A549 (cell line): ENCODE measurements around the gene NDC80. TPM values are rescaled to one million over a fixed set of nuclear protein-coding genes. Genes with fewer than 3 reads are reported as not detected.

Experiments used
- ATAC-seq, 2 experiments: fragments of 200-7000 bp in 1 of 2; fragments of >200 bp in 1 of 2; cut with Nextera tagmentation in 1 of 2; cut with Tn5 transposase in 1 of 2; 3 replicates each; pipeline versions ENCODE4 v1.8.0 to v1.9.1; 2018 to 2020; ENCODE audit warnings: mild to moderate bottlenecking in 1 of 2, moderate library complexity in 1 of 2
- CTCF ChIA-PET: fragments of 300-600 bp; sonication (Branson Sonifier 250); formaldehyde crosslinking; extraction: SDS; loops from one replicate; lab custom pipeline; 2021; ENCODE audit warnings: antibody characterized with exemption, inconsistent platforms; lab: Yijun Ruan, JAX
- POLR2A ChIA-PET: fragments of 350-600 bp; formaldehyde crosslinking; extraction: SDS; loops from one replicate; lab custom pipeline; 2021; ENCODE audit warnings: antibody characterized with exemption, inconsistent platforms; lab: Yijun Ruan, JAX
- DNase-seq, 2 experiments: peaks; one replicate each; pipeline versions ENCODE4 v3.0.0 to v3.0.0-alpha.2; 2011 to 2016; ENCODE audit warnings: low read depth in 1 of 2, low spot score in 1 of 2
- FAIRE-seq: peaks from 2 replicates; lab custom pipeline; 2011; peaks lifted over from hg19 to GRCh38; lab: Jason Lieb, UNC
- H3K27ac ChIP-seq, 2 experiments: fragments of >200 bp; sonication (Bioruptor Twin); formaldehyde crosslinking; 3 replicates each; pipeline ENCODE4 v1.5.1; 2016 to 2017
- H3K4me1 ChIP-seq: fragments of >200 bp; sonication (Bioruptor Twin); formaldehyde crosslinking; 3 replicates; pipeline ENCODE4 v1.6.1; 2016
- H3K4me2 ChIP-seq: fragments of >200 bp; sonication (Bioruptor Twin); formaldehyde crosslinking; 3 replicates; pipeline ENCODE4 v1.6.1; 2016
- H3K4me3 ChIP-seq: fragments of >200 bp; sonication (Bioruptor Twin); formaldehyde crosslinking; 3 replicates; pipeline ENCODE4 v1.5.1; 2016
- H3K9me3 ChIP-seq: fragments of >200 bp; sonication (Bioruptor Twin); formaldehyde crosslinking; 3 replicates; pipeline ENCODE4 v1.6.1; 2016
- CBX2 ChIP-seq: fragments of 200-600 bp; sonication (generic); IDR thresholded peaks from 2 replicates; pipeline ENCODE4 v1.6.1; 2016; ENCODE audit warnings: low read depth, mild to moderate bottlenecking, borderline replicate concordance
- CHD4 ChIP-seq: fragments of 200-600 bp; sonication (generic); IDR thresholded peaks from 2 replicates; pipeline ENCODE4 v1.6.1; 2016; ENCODE audit warnings: antibody characterized with exemption, mild to moderate bottlenecking, borderline replicate concordance
- EHF ChIP-seq: fragments of 250-450 bp; sonication (Bioruptor Pico); IDR thresholded peaks from 2 replicates; pipeline ENCODE4 v1.5.0; 2020; ENCODE audit warnings: mild to moderate bottlenecking
- FOSL2 ChIP-seq, 2 experiments: fragments of 450-650 bp in 1 of 2; fragments of >200 bp in 1 of 2; sonication (Bioruptor Twin) in 1 of 2; formaldehyde crosslinking; IDR thresholded peaks; 2 replicates each; pipeline versions ENCODE4 v1.5.0 to v1.6.1; 2016 to 2020; ENCODE audit warnings: mild to moderate bottlenecking in 1 of 2, moderate library complexity in 1 of 2
- FOXS1 ChIP-seq: fragments of 250-450 bp; sonication (Bioruptor Pico); IDR thresholded peaks from 2 replicates; pipeline ENCODE4 v1.5.0; 2020; ENCODE audit warnings: mild to moderate bottlenecking, moderate library complexity
- GATA3 ChIP-seq: IDR thresholded peaks from 2 replicates; pipeline ENCODE4 v1.6.1; 2012; ENCODE audit warnings: borderline replicate concordance
- HOXA7 ChIP-seq: fragments of 250-450 bp; sonication (Bioruptor Pico); IDR thresholded peaks from 2 replicates; pipeline ENCODE4 v1.5.0; 2020; ENCODE audit warnings: mild to moderate bottlenecking, moderate library complexity
- HOXB13 ChIP-seq: fragments of 250-450 bp; sonication (Bioruptor Pico); IDR thresholded peaks from 2 replicates; pipeline ENCODE4 v1.5.0; 2020; ENCODE audit warnings: low read depth, mild to moderate bottlenecking, moderate library complexity
- MAZ ChIP-seq: fragments of 150-350 bp; IDR thresholded peaks from 2 replicates; pipeline ENCODE4 v1.6.1; 2014; ENCODE audit warnings: antibody characterized with exemption, low read depth, low read length, borderline replicate concordance
- NFE2L2 ChIP-seq: fragments of 150-350 bp; conservative IDR thresholded peaks from 2 replicates; pipeline ENCODE4 v1.6.1; 2014; ENCODE audit warnings: low read length
- PHF8 ChIP-seq: fragments of 200-600 bp; sonication (generic); IDR thresholded peaks from 2 replicates; pipeline ENCODE4 v1.6.1; 2016; ENCODE audit warnings: low read depth, mild to moderate bottlenecking, antibody characterized with exemption, moderate library complexity, borderline replicate concordance
- POLR2A ChIP-seq: IDR thresholded peaks from 2 replicates; pipeline ENCODE4 v1.6.1; 2012; ENCODE audit warnings: mild to moderate bottlenecking, low read length
- POLR2AphosphoS2 ChIP-seq: conservative IDR thresholded peaks from 2 replicates; pipeline ENCODE4 v1.6.1; 2012; ENCODE audit warnings: low read length, improper control_type of control experiment, inconsistent platforms
- RFX5 ChIP-seq: fragments of 450-650 bp; IDR thresholded peaks from 2 replicates; pipeline ENCODE4 v1.7.1; 2014; ENCODE audit warnings: antibody characterized with exemption, mild to moderate bottlenecking, moderate library complexity
- SREBF2 ChIP-seq: fragments of 450-650 bp; IDR thresholded peaks from 2 replicates; pipeline ENCODE4 v1.6.1; 2014; ENCODE audit warnings: mild to moderate bottlenecking, moderate library complexity
- ZC3H11A ChIP-seq: fragments of 450-650 bp; IDR thresholded peaks from 2 replicates; pipeline ENCODE4 v1.6.1; 2014; ENCODE audit warnings: antibody characterized with exemption, mild to moderate bottlenecking
- ZSCAN20 ChIP-seq: fragments of 250-450 bp; sonication (Bioruptor Pico); IDR thresholded peaks from 2 replicates; pipeline ENCODE4 v1.8.0; 2022; ENCODE audit warnings: mild to moderate bottlenecking, moderate library complexity
- WGBS: methylation state at CpG from one replicate; pipeline ENCODE4 v1.1.6; 2017; ENCODE audit errors: missing lambda C conversion rate; 5-methylcytosine and 5-hydroxymethylcytosine counted together
- polyA plus RNA-seq, 4 experiments: library from polyadenylated mRNA; depleted of rRNA in 3 of 4; stranded (reverse); fragments of >200 nt; fragmentation: RNase III in 1 of 4; extraction: RNeasy Plus Mini Kit Qiagen cat#74134 plus additional on column Dnase treatment in 1 of 4; gene quantifications; 2 replicates in 3 of 4; 3 replicates in 1 of 4; pipeline ENCODE4 v1.2.3, GENCODE V29; 2011 to 2017
- TF ChIP-seq, protein P1 (sequence below): fragments of >200 bp; sonication (Bioruptor Twin); formaldehyde crosslinking; IDR thresholded peaks from 3 replicates; pipeline ENCODE4 v1.5.1; 2016
- TF ChIP-seq, protein P2 (sequence below): fragments of 250-450 bp; sonication (Bioruptor Pico); IDR thresholded peaks from 2 replicates; pipeline ENCODE4 v1.5.0; 2020; ENCODE audit warnings: low read depth, mild to moderate bottlenecking, moderate library complexity
- TF ChIP-seq, protein P3 (sequence below): fragments of >200 bp; sonication (Bioruptor Twin); formaldehyde crosslinking; IDR thresholded peaks from 2 replicates; pipeline ENCODE4 v1.6.1; 2016

Gene NDC80
- polyA plus RNA-seq, 2 of the 4 experiments (the other 2 are of a cell fraction) = 11.1 to 20.2 TPM

DNA sequence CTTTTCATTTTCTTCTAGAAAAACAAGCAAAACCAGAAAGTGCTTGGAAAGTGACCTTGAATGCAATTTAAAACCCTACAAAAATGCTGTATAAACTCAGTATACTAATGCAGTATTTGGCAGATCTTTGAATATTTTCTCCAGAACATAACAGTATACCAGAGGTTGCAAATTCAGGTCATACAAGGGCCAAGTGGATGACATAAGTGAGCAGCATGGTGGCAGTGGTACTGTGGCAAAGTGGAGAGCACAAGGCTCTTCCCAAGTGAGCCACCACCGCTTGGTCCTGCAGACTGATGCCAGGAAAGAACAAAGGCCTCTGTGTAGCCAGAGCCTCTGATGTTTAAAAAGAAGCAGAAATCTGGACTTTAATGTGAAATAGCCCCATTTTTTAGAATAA, 33.1 kb upstream of the NDC80 start:
- DNase-seq (no peak), FAIRE-seq (no peak), ATAC-seq (no peak)
- Histone ChIP-seq H3K27ac (no peak overlapping the region), H3K9me3 (no peaks in the 10 kb centered on the region), H3K4me3 (no peak overlapping the region), H3K4me2 (no peak overlapping the region), H3K4me1 (peaks cover 11% of the 10 kb centered on the region; the same call in 2 of the 3 replicates)
- WGBS = 93% methylated on average over 1 of the region's 1 CpG
- ChIA-PET POLR2A (no interaction called here), CTCF (interaction anchor here (1.5 kb wide), 1 partner anchor 9 kb away, joined by 3 read pairs; no protein-coding TSS in a partner anchor)
- no peak for TF ChIP-seq POLR2AphosphoS2

DNA sequence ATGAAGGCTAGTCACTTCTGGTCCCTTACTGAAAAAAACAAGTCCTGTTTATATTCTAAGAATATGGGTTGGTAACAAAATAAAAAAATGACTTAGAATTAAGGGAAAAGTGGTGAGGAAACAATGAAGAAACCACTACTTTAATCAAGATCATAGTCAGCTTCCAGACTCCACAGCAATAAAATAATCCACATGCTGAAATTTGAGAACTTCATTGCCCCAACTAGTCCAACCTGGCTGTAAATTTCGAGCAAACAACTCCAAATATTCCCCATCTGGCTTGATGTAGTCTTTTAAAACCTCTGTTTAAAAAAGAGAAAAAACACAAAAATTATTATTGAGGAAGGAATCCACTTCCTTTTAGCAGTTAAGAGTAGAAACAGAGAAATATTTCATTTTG, 32.5 kb upstream of the NDC80 start:
- Histone ChIP-seq H3K4me2 (no peak overlapping the region), H3K4me1 (peaks cover 11% of the 10 kb centered on the region; the same call in 2 of the 3 replicates)
- DNase-seq = no peak
- no peak for ATAC-seq
- POLR2A ChIA-PET = no interaction called here
- TF ChIP-seq RFX5 = no peak
- TF ChIP-seq FOSL2 (IDR thresholded peaks at IDR 0.05) = no peak
- no peak for TF ChIP-seq FOSL2 (CRISPR knock-in tag; IDR thresholded peaks at IDR 0.05)
- no peak for TF ChIP-seq HOXA7 (CRISPR knock-in tag)
- no peak for TF ChIP-seq GATA3
- TF ChIP-seq ZC3H11A = no peak
- TF ChIP-seq ZSCAN20 (CRISPR knock-in tag) = no peak
- no peak for TF ChIP-seq POLR2A
- TF ChIP-seq SREBF2 = no peak
- TF ChIP-seq, all 56 proteins: peak for 0
- Histone ChIP-seq H3K4me3 (no peak overlapping the region), H3K9me3 (no peaks in the 10 kb centered on the region), H3K27ac (no peak overlapping the region)
- CTCF ChIA-PET = no interaction called here
- WGBS = 36% methylated on average over 1 of the region's 1 CpG
- FAIRE-seq = no peak

DNA sequence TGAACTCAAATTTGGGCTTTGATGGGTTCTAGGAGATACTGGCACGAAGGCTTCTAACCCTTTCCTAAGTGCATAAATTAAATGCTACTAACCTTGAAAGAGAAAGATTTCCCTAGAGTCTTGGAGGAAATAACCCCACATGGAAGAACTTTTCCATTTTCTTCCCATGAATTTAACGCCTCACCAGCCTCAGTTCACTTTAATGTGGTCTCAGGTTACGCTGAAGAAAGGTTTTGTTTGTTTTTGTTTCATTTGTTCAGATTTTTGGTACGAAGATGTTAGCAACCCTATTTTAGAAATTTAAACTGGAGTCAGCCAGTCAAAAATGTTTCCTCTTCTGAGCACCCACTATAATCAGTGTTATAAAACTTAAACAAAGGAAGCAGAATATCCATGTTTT, 30.8 kb upstream of the NDC80 start:
- no peaks in the 10 kb centered on the region for H3K9me3 ChIP-seq
- POLR2A ChIA-PET = no interaction called here
- DNase-seq (no peak), ATAC-seq (no peak), FAIRE-seq (no peak)
- no peak overlapping the region for H3K4me2 ChIP-seq
- H3K4me3 ChIP-seq = no peak overlapping the region
- WGBS = 89% methylated on average over 4 of the region's 4 CpGs
- no peak overlapping the region for H3K27ac ChIP-seq
- peaks cover 11% of the 10 kb centered on the region; the same call in 2 of the 3 replicates for H3K4me1 ChIP-seq
- TF ChIP-seq MAZ = no peak
- TF ChIP-seq FOSL2 (IDR thresholded peaks at IDR 0.05) = no peak
- TF ChIP-seq FOSL2 (CRISPR knock-in tag; IDR thresholded peaks at IDR 0.05) = no peak
- TF ChIP-seq HOXB13 (CRISPR knock-in tag) = no peak
- TF ChIP-seq EHF = no peak
- TF ChIP-seq, protein P1, sequence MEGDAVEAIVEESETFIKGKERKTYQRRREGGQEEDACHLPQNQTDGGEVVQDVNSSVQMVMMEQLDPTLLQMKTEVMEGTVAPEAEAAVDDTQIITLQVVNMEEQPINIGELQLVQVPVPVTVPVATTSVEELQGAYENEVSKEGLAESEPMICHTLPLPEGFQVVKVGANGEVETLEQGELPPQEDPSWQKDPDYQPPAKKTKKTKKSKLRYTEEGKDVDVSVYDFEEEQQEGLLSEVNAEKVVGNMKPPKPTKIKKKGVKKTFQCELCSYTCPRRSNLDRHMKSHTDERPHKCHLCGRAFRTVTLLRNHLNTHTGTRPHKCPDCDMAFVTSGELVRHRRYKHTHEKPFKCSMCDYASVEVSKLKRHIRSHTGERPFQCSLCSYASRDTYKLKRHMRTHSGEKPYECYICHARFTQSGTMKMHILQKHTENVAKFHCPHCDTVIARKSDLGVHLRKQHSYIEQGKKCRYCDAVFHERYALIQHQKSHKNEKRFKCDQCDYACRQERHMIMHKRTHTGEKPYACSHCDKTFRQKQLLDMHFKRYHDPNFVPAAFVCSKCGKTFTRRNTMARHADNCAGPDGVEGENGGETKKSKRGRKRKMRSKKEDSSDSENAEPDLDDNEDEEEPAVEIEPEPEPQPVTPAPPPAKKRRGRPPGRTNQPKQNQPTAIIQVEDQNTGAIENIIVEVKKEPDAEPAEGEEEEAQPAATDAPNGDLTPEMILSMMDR = no peak
- TF ChIP-seq, protein P2, sequence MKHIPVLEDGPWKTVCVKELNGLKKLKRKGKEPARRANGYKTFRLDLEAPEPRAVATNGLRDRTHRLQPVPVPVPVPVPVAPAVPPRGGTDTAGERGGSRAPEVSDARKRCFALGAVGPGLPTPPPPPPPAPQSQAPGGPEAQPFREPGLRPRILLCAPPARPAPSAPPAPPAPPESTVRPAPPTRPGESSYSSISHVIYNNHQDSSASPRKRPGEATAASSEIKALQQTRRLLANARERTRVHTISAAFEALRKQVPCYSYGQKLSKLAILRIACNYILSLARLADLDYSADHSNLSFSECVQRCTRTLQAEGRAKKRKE (CRISPR knock-in tag) = no peak
- no peak for TF ChIP-seq HOXA7 (CRISPR knock-in tag)
- no peak for TF ChIP-seq FOXS1
- TF ChIP-seq CHD4 = no peak
- TF ChIP-seq NFE2L2 = no peak
- no peak for TF ChIP-seq POLR2AphosphoS2
- no peak for TF ChIP-seq ZC3H11A
- TF ChIP-seq PHF8 = no peak
- TF ChIP-seq, protein P3, sequence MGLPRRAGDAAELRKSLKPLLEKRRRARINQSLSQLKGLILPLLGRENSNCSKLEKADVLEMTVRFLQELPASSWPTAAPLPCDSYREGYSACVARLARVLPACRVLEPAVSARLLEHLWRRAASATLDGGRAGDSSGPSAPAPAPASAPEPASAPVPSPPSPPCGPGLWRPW = no peak
- no peak for TF ChIP-seq CBX2
- CTCF ChIA-PET = interaction anchor here (1.3 to 2.9 kb wide), 2 partner anchors 435 to 569 kb away, joined by 3 to 18 read pairs; no protein-coding TSS in a partner anchor
